Measurements from ENCODE around the gene EVI5L. TPM values are rescaled to one million over a fixed set of nuclear protein-coding genes. Genes with fewer than 3 reads are reported as not detected.
"Not testable (repeated sequence)": the region's sequence is repeated elsewhere in the genome, so short reads cannot be mapped to it uniquely, and the experiment has no call there.

EVI5L gene
- total RNA-seq, 2 experiments from 2014 or later = 5.2 to 6.0 TPM

- Mint-ChIP-seq H3K27ac (no peak overlapping the region), H3K27me3 (peaks cover 3% of the 10 kb centered on the region), H3K4me3 (no peak overlapping the region), H3K36me3 (ENCODE audit: low read depth) (no peaks in the 10 kb centered on the region), H3K4me1 (ENCODE audit: low read depth) (no peaks in the 10 kb centered on the region), H3K9me3 (no peaks in the 10 kb centered on the region)
- Histone ChIP-seq H3K4me1 (ENCODE audit: insufficient read depth, low read length) (peaks cover 28% of the 10 kb centered on the region), H3K27me3 (ENCODE audit: control insufficient read depth in 1 of 2, insufficient read depth in 2 of 2, low read length in 2 of 2) (peaks cover 24 to 33% of the 10 kb centered on the region in 2 experiments), H3K27ac (ENCODE audit: low read depth in 1 of 2, low read length in 2 of 2) (no peak overlapping the region), H3K36me3 (ENCODE audit: insufficient read depth, low read length) (no peaks in the 10 kb centered on the region), H3K4me3 (ENCODE audit: low read length) (no peak overlapping the region), H3K9me3 (ENCODE audit: control insufficient read depth in 1 of 2, insufficient read depth in 1 of 2, low read length in 2 of 2) (no peaks in the 10 kb centered on the region)
- DNase-seq (peak in 2 of 14 experiments; percentile 47 to 49), ATAC-seq (ENCODE audit: poor library complexity) (peak; percentile 53)
- intact Hi-C loops (cut with DNase I, micrococcal nuclease) = no loop called here
- ChIA-PET CTCF (interaction anchor here (0.6 to 2.0 kb wide), 2 partner anchors 11 to 72 kb away, joined by 4 to 10 read pairs; no protein-coding TSS in a partner anchor), POLR2A (interaction anchor here (0.5 to 2.6 kb wide), 3 partner anchors 11 to 62 kb away, joined by 3 to 10 read pairs (median 5); partner anchors contain the start of gene SNAPC2)
- TF ChIP-seq CTCF (IDR thresholded peaks at IDR 0.05) = no peak
Observed at GRCh38 chr19:7858109-7858770, 28.2 kb downstream of the EVI5L start.

GRCh38 chr19:7859087-7859486, 29.1 kb downstream of the EVI5L start:
- H3K4me1 Mint-ChIP-seq (ENCODE audit: low read depth); intact Hi-C loops (cut with DNase I, micrococcal nuclease); H3K27ac ChIP-seq (ENCODE audit: low read depth in 1 of 2, low read length in 2 of 2); H3K36me3 Mint-ChIP-seq (ENCODE audit: low read depth); H3K27me3 Mint-ChIP-seq; H3K9me3 ChIP-seq (ENCODE audit: control insufficient read depth in 1 of 2, insufficient read depth in 1 of 2, low read length in 2 of 2); H3K36me3 ChIP-seq (ENCODE audit: insufficient read depth, low read length); DNase-seq; H3K27ac Mint-ChIP-seq; ATAC-seq (ENCODE audit: poor library complexity); H3K4me3 Mint-ChIP-seq; H3K4me3 ChIP-seq (ENCODE audit: low read length); H3K9me3 Mint-ChIP-seq: not testable (repeated sequence)
- H3K4me1 ChIP-seq (ENCODE audit: insufficient read depth, low read length) = peaks cover 28% of the 10 kb centered on the region
- H3K27me3 ChIP-seq (ENCODE audit: control insufficient read depth in 1 of 2, insufficient read depth in 2 of 2, low read length in 2 of 2) = peaks cover 24 to 33% of the 10 kb centered on the region in 2 experiments
- POLR2A ChIA-PET = interaction anchor here (2.6 kb wide), 1 partner anchor 10 kb away, joined by 10 read pairs; no protein-coding TSS in a partner anchor
- CTCF ChIA-PET = interaction anchor here (2.0 kb wide), 1 partner anchor 10 kb away, joined by 10 read pairs; no protein-coding TSS in a partner anchor

- peaks cover 2% of the 10 kb centered on the region for H3K4me1 Mint-ChIP-seq (ENCODE audit: low read depth)
- H3K9me3 ChIP-seq (ENCODE audit: control insufficient read depth in 1 of 2, insufficient read depth in 1 of 2, low read length in 2 of 2) = no peaks in the 10 kb centered on the region
- H3K36me3 Mint-ChIP-seq (ENCODE audit: low read depth) = no peaks in the 10 kb centered on the region
- H3K9me3 Mint-ChIP-seq = no peaks in the 10 kb centered on the region
- ATAC-seq (ENCODE audit: poor library complexity) (no peak), DNase-seq (peak in 1 of 14 experiments; percentile 20)
- POLR2A ChIA-PET = interaction anchor here (1.1 kb wide), 1 partner anchor 43 kb away, joined by 3 read pairs; no protein-coding TSS in a partner anchor
- H3K27me3 Mint-ChIP-seq = peaks cover 5% of the 10 kb centered on the region
- CTCF ChIA-PET = no interaction called here
- TF ChIP-seq CTCF (IDR thresholded peaks at IDR 0.05) = no peak
- H3K4me3 ChIP-seq (ENCODE audit: low read length) = no peak overlapping the region
- H3K4me1 ChIP-seq (ENCODE audit: insufficient read depth, low read length) = peaks cover 38% of the 10 kb centered on the region
- no peak overlapping the region for H3K27ac ChIP-seq (ENCODE audit: low read depth in 1 of 2, low read length in 2 of 2)
- intact Hi-C loops (cut with DNase I, micrococcal nuclease) = no loop called here
- no peak overlapping the region for H3K27ac Mint-ChIP-seq
- H3K36me3 ChIP-seq (ENCODE audit: insufficient read depth, low read length) = no peaks in the 10 kb centered on the region
- H3K4me3 Mint-ChIP-seq = no peak overlapping the region
- H3K27me3 ChIP-seq (ENCODE audit: control insufficient read depth in 1 of 2, insufficient read depth in 2 of 2, low read length in 2 of 2) = peaks cover 24 to 33% of the 10 kb centered on the region in 2 experiments
Observed at GRCh38 chr19:7859831-7860713, 30.1 kb downstream of the EVI5L start.
